ENCODE data around the gene MBNL2.

MBNL2 gene

DNA sequence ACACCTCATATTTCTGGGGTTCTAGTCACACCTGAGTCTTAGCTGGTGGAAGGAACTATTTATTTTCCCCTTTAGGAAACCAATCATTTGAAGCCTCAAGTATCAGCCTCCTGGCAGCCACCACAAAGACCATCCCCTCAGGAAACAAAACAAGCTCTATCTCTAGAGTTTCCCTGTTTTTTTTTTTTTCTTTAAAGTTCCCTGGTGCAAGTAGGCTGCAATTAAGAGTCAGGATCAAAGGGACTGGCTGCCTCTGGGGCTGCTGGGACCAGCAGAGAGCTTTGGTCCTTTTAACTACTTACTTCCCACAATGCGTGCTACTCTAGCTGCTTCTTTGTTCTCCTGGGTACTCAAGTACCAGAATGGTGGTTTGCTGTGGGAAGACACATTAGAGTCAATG, 11.4 kb downstream of the MBNL2 start:
- Histone ChIP-seq H3K36me3 (peaks cover 5% of the 10 kb centered on the region; the same call in 1 of the 2 replicates), H3K4me1 (peaks cover 24% of the 10 kb centered on the region), H3K4me3 (ENCODE audit: low read depth, low read length) (no peak overlapping the region), H3K27me3 (no peaks in the 10 kb centered on the region), H3K9me3 (no peaks in the 10 kb centered on the region)
- no peak for TF ChIP-seq CTCF (IDR thresholded peaks at IDR 0.05; ENCODE audit: low read depth, low read length)
- DNase-seq, result no peak

DNA sequence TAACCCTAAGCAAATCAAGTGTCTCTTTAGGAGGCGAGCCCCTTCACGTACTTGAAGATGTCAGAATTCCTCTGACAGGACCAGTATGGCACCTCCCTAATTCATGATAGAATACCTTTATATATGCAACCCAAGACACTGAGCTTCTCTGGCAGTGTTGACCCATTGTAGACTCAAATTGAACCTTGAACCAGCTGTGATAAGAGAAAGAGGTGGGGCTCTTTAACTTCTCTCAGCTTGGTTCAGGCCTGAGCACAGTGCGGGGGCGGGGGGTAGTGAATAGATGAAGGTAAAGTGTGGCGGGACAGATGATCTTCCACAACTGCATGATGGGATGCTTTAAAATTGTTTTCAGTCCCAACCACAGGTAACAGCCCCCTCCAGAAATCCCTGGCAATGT, 12.1 kb downstream of the MBNL2 start:
- no peaks in the 10 kb centered on the region for H3K9me3 ChIP-seq
- H3K4me3 ChIP-seq (ENCODE audit: low read depth, low read length), result no peak overlapping the region
- peaks cover 24% of the 10 kb centered on the region for H3K4me1 ChIP-seq
- H3K36me3 ChIP-seq, result peaks cover 5% of the 10 kb centered on the region; the same call in 1 of the 2 replicates
- no peak for DNase-seq
- no peaks in the 10 kb centered on the region for H3K27me3 ChIP-seq
- TF ChIP-seq CTCF (IDR thresholded peaks at IDR 0.05; ENCODE audit: low read depth, low read length), result no peak

DNA sequence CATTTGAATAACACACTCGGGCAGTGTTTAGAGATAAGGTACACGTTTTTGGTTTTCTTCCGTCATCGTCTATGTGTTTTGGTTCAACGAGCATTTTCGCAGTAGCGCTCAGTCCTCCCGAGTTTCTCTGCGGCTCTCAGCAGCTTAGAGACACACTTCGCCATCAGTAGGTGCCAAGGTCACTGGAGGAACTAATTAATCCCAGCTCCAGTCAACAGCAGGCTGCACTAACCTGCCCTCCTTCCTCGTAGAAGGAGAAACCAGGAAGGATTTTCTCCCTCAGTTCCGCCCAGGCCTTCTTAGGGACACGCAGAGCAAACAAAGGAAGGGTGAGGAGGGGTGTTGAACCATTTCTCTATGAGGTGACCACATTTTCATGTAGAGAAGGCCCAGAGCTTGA, 12.6 kb downstream of the MBNL2 start:
- Histone ChIP-seq H3K27me3 (no peaks in the 10 kb centered on the region), H3K9me3 (no peaks in the 10 kb centered on the region), H3K36me3 (peaks cover 5% of the 10 kb centered on the region; the same call in 1 of the 2 replicates), H3K4me1 (peaks cover 20% of the 10 kb centered on the region), H3K4me3 (ENCODE audit: low read depth, low read length) (no peak overlapping the region)
- TF ChIP-seq CTCF (IDR thresholded peaks at IDR 0.05; ENCODE audit: low read depth, low read length), result no peak
- no peak for DNase-seq

DNA sequence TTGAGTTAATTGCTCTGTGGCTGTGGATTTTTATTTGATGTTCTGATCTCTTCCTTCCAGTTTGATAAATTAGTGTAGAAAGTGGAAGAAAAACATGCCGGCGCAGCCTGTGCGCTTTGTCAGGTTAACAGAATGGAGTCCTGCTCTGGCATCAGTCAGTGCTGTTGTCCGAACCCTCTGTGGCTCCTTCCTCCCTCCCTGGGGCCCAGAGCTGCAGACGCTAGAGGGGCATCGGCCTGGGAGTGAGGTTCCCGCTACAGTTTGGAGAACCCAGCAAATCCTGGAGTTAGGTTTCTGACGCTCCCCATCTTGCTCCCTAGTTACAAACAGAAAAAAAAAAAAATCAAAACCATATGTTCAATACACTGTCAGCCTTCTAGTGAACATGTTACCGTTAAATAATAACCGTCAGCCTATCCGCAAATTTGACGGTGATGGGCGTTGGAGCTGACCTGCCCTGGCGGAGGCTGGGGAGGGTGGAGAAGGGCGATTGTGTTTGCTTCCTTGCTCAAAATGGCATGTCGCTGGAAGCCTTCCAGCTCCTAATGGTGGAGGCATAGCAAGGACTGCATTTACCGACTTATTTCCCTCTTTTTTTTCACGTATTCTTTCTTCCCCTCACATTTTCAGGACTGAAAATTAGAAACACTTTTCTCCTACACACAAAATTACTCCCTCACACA, 13.6 kb downstream of the MBNL2 start:
- DNase-seq, result peak; percentile 61

GRCh38 chr13:97237388-97237787, 15.3 kb downstream of the MBNL2 start:
- Histone ChIP-seq H3K36me3 (peaks cover 4% of the 10 kb centered on the region; the same call in 1 of the 2 replicates), H3K27me3 (no peaks in the 10 kb centered on the region), H3K9me3 (no peaks in the 10 kb centered on the region), H3K4me3 (ENCODE audit: low read depth, low read length) (no peak overlapping the region), H3K4me1 (peaks cover 15% of the 10 kb centered on the region)
- no peak for TF ChIP-seq CTCF (IDR thresholded peaks at IDR 0.05; ENCODE audit: low read depth, low read length)
- no peak for DNase-seq

More for the DNA sequence above, 13.6 kb downstream of the MBNL2 start:
- H3K36me3 ChIP-seq, result peaks cover 5% of the 10 kb centered on the region; the same call in 1 of the 2 replicates
- TF ChIP-seq CTCF (IDR thresholded peaks at IDR 0.05; ENCODE audit: low read depth, low read length), result no peak
- peaks cover 17% of the 10 kb centered on the region for H3K4me1 ChIP-seq
- no peaks in the 10 kb centered on the region for H3K27me3 ChIP-seq
- H3K4me3 ChIP-seq (ENCODE audit: low read depth, low read length), result peak overlapping the region; percentile 45
- H3K9me3 ChIP-seq, result no peaks in the 10 kb centered on the region

DNA sequence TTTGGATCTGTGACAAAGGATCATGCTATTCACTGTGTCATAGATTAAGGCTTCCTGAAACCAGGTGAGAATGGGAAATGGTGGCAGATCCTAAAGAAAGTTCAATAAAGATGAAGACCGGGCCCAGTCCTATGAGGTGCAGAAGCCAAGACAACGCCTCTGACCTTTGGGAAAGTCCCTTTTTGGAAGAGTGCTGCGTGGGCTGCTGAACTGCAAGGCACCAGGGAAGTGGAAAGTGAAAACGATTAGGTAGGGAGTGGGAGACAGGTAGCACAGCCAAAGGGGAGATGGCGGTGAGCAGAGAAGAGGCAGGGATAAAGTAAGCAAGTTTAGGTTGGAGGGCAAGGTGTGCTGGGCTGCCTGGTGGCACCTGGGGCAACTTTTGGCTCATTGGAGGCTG, 16.3 kb downstream of the MBNL2 start:
- H3K36me3 ChIP-seq, result 0 out of 2 replicates have a peak, but pooled peaks cover 3% of the 10 kb centered on the region
- no peak overlapping the region for H3K4me3 ChIP-seq (ENCODE audit: low read depth, low read length)
- no peak for TF ChIP-seq CTCF (IDR thresholded peaks at IDR 0.05; ENCODE audit: low read depth, low read length)
- no peaks in the 10 kb centered on the region for H3K9me3 ChIP-seq
- H3K4me1 ChIP-seq, result peaks cover 15% of the 10 kb centered on the region
- no peak for DNase-seq
- H3K27me3 ChIP-seq, result no peaks in the 10 kb centered on the region
